A549 (cell line): ENCODE measurements around the gene MTPN. TPM values are rescaled to one million over a fixed set of nuclear protein-coding genes. Genes with fewer than 3 reads are reported as not detected.

Experiments used
- ATAC-seq, 2 experiments: fragments of 200-7000 bp in 1 of 2; fragments of >200 bp in 1 of 2; cut with Nextera tagmentation in 1 of 2; cut with Tn5 transposase in 1 of 2; 3 replicates each; pipeline versions ENCODE4 v1.8.0 to v1.9.1; 2018 to 2020; ENCODE audit warnings: mild to moderate bottlenecking in 1 of 2, moderate library complexity in 1 of 2
- CTCF ChIA-PET: fragments of 300-600 bp; sonication (Branson Sonifier 250); formaldehyde crosslinking; extraction: SDS; loops from one replicate; lab custom pipeline; 2021; ENCODE audit warnings: antibody characterized with exemption, inconsistent platforms; lab: Yijun Ruan, JAX
- POLR2A ChIA-PET: fragments of 350-600 bp; formaldehyde crosslinking; extraction: SDS; loops from one replicate; lab custom pipeline; 2021; ENCODE audit warnings: antibody characterized with exemption, inconsistent platforms; lab: Yijun Ruan, JAX
- DNase-seq, 2 experiments: peaks; one replicate each; pipeline versions ENCODE4 v3.0.0 to v3.0.0-alpha.2; 2011 to 2016; ENCODE audit warnings: low read depth in 1 of 2, low spot score in 1 of 2
- FAIRE-seq: peaks from 2 replicates; lab custom pipeline; 2011; peaks lifted over from hg19 to GRCh38; lab: Jason Lieb, UNC
- H3K27ac ChIP-seq, 2 experiments: fragments of >200 bp; sonication (Bioruptor Twin); formaldehyde crosslinking; 3 replicates each; pipeline ENCODE4 v1.5.1; 2016 to 2017
- H3K4me1 ChIP-seq: fragments of >200 bp; sonication (Bioruptor Twin); formaldehyde crosslinking; 3 replicates; pipeline ENCODE4 v1.6.1; 2016
- H3K4me2 ChIP-seq: fragments of >200 bp; sonication (Bioruptor Twin); formaldehyde crosslinking; 3 replicates; pipeline ENCODE4 v1.6.1; 2016
- H3K4me3 ChIP-seq: fragments of >200 bp; sonication (Bioruptor Twin); formaldehyde crosslinking; 3 replicates; pipeline ENCODE4 v1.5.1; 2016
- H3K9me3 ChIP-seq: fragments of >200 bp; sonication (Bioruptor Twin); formaldehyde crosslinking; 3 replicates; pipeline ENCODE4 v1.6.1; 2016
- ATOH8 ChIP-seq: fragments of 250-450 bp; sonication (Bioruptor Pico); IDR thresholded peaks from 2 replicates; pipeline ENCODE4 v1.5.0; 2020; ENCODE audit warnings: low read depth, mild to moderate bottlenecking, moderate library complexity
- CBX2 ChIP-seq: fragments of 200-600 bp; sonication (generic); IDR thresholded peaks from 2 replicates; pipeline ENCODE4 v1.6.1; 2016; ENCODE audit warnings: low read depth, mild to moderate bottlenecking, borderline replicate concordance
- CBX8 ChIP-seq: fragments of 200-600 bp; sonication (generic); IDR thresholded peaks from 2 replicates; pipeline ENCODE4 v1.6.1; 2016
- CEBPB ChIP-seq, 2 experiments: fragments of >200 bp in 1 of 2; sonication (Bioruptor Twin) in 1 of 2; formaldehyde crosslinking in 1 of 2; IDR thresholded peaks; 2 replicates each; pipeline ENCODE4 v1.6.1; 2012 to 2016
- CHD2 ChIP-seq: fragments of 150-350 bp; IDR thresholded peaks from 2 replicates; pipeline ENCODE4 v1.6.1; 2014; ENCODE audit warnings: low read length; ENCODE audit not compliant: partially characterized antibody
- CHD4 ChIP-seq: fragments of 200-600 bp; sonication (generic); IDR thresholded peaks from 2 replicates; pipeline ENCODE4 v1.6.1; 2016; ENCODE audit warnings: antibody characterized with exemption, mild to moderate bottlenecking, borderline replicate concordance
- CTCF ChIP-seq: fragments of >200 bp; sonication (Bioruptor Twin); formaldehyde crosslinking; IDR thresholded peaks from 3 replicates; pipeline ENCODE4 v1.5.1; 2016
- E2F6 ChIP-seq: IDR thresholded peaks from 2 replicates; pipeline ENCODE4 v1.6.1; 2012; ENCODE audit warnings: low read depth, borderline replicate concordance
- EHF ChIP-seq: fragments of 250-450 bp; sonication (Bioruptor Pico); IDR thresholded peaks from 2 replicates; pipeline ENCODE4 v1.5.0; 2020; ENCODE audit warnings: mild to moderate bottlenecking
- ELK1 ChIP-seq: fragments of 150-350 bp; IDR thresholded peaks from 2 replicates; pipeline ENCODE4 v1.6.1; 2014; ENCODE audit warnings: low read depth, mild to moderate bottlenecking, low read length
- EP300 ChIP-seq, 2 experiments: fragments of >200 bp; sonication (Bioruptor Twin); formaldehyde crosslinking; IDR thresholded peaks; 2 replicates in 1 of 2; 3 replicates in 1 of 2; pipeline ENCODE4 v1.6.1; 2016 to 2017
- FOSB ChIP-seq: fragments of 250-450 bp; sonication (Bioruptor Pico); IDR thresholded peaks from 2 replicates; pipeline ENCODE4 v1.5.0; 2020; ENCODE audit warnings: mild to moderate bottlenecking, moderate library complexity
- GATA3 ChIP-seq: IDR thresholded peaks from 2 replicates; pipeline ENCODE4 v1.6.1; 2012; ENCODE audit warnings: borderline replicate concordance
- HDAC2 ChIP-seq: fragments of 200-600 bp; sonication (generic); IDR thresholded peaks from 2 replicates; pipeline ENCODE4 v1.6.1; 2016
- HOXB5 ChIP-seq: fragments of 250-450 bp; sonication (Bioruptor Pico); IDR thresholded peaks from 2 replicates; pipeline ENCODE4 v1.5.0; 2020; ENCODE audit warnings: mild to moderate bottlenecking, moderate library complexity
- JUNB ChIP-seq: fragments of >200 bp; sonication (Bioruptor Twin); formaldehyde crosslinking; IDR thresholded peaks from 2 replicates; pipeline ENCODE4 v1.6.1; 2016
- MAZ ChIP-seq: fragments of 150-350 bp; IDR thresholded peaks from 2 replicates; pipeline ENCODE4 v1.6.1; 2014; ENCODE audit warnings: antibody characterized with exemption, low read depth, low read length, borderline replicate concordance
- MYC ChIP-seq: IDR thresholded peaks from 2 replicates; pipeline ENCODE4 v1.6.1; 2012; ENCODE audit warnings: mild to moderate bottlenecking, inconsistent platforms, low read length, improper control_type of control experiment, borderline replicate concordance
- NPAS2 ChIP-seq: fragments of 250-450 bp; sonication (Bioruptor Pico); IDR thresholded peaks from 2 replicates; pipeline ENCODE4 v1.8.0; 2022; ENCODE audit warnings: mild to moderate bottlenecking, moderate library complexity, borderline replicate concordance
- SREBF2 ChIP-seq: fragments of 450-650 bp; IDR thresholded peaks from 2 replicates; pipeline ENCODE4 v1.6.1; 2014; ENCODE audit warnings: mild to moderate bottlenecking, moderate library complexity
- TFCP2L1 ChIP-seq: fragments of 250-450 bp; sonication (Bioruptor Pico); IDR thresholded peaks from 2 replicates; pipeline ENCODE4 v1.5.0; 2021; ENCODE audit warnings: mild to moderate bottlenecking
- ZC3H11A ChIP-seq: fragments of 450-650 bp; IDR thresholded peaks from 2 replicates; pipeline ENCODE4 v1.6.1; 2014; ENCODE audit warnings: antibody characterized with exemption, mild to moderate bottlenecking
- ZFP36 ChIP-seq: fragments of 450-650 bp; IDR thresholded peaks from 2 replicates; pipeline ENCODE4 v1.6.1; 2014; ENCODE audit warnings: borderline replicate concordance; ENCODE audit not compliant: partially characterized antibody
- ZNF302 ChIP-seq: fragments of 250-450 bp; sonication (Bioruptor Pico); IDR thresholded peaks from 2 replicates; pipeline ENCODE4 v1.9.0; 2021; ENCODE audit warnings: inconsistent platforms, mild to moderate bottlenecking, moderate library complexity
- ZSCAN20 ChIP-seq: fragments of 250-450 bp; sonication (Bioruptor Pico); IDR thresholded peaks from 2 replicates; pipeline ENCODE4 v1.8.0; 2022; ENCODE audit warnings: mild to moderate bottlenecking, moderate library complexity
- WGBS: methylation state at CpG from one replicate; pipeline ENCODE4 v1.1.6; 2017; ENCODE audit errors: missing lambda C conversion rate; 5-methylcytosine and 5-hydroxymethylcytosine counted together
- polyA plus RNA-seq, 4 experiments: library from polyadenylated mRNA; depleted of rRNA in 3 of 4; stranded (reverse); fragments of >200 nt; fragmentation: RNase III in 1 of 4; extraction: RNeasy Plus Mini Kit Qiagen cat#74134 plus additional on column Dnase treatment in 1 of 4; gene quantifications; 2 replicates in 3 of 4; 3 replicates in 1 of 4; pipeline ENCODE4 v1.2.3, GENCODE V29; 2011 to 2017

Gene MTPN
- polyA plus RNA-seq, 2 of the 4 experiments (the other 2 are of a cell fraction) = 147 to 206 TPM

- TF ChIP-seq EP300 (IDR thresholded peaks at IDR 0.05) (no peak), ZSCAN20 (no peak), CEBPB (IDR thresholded peaks at IDR 0.05) (no peak), FOSB (CRISPR knock-in tag) (no peak)
Observed at GRCh38 chr7:136026209-136026608, 49.0 kb upstream of the MTPN start (continued).

DNA sequence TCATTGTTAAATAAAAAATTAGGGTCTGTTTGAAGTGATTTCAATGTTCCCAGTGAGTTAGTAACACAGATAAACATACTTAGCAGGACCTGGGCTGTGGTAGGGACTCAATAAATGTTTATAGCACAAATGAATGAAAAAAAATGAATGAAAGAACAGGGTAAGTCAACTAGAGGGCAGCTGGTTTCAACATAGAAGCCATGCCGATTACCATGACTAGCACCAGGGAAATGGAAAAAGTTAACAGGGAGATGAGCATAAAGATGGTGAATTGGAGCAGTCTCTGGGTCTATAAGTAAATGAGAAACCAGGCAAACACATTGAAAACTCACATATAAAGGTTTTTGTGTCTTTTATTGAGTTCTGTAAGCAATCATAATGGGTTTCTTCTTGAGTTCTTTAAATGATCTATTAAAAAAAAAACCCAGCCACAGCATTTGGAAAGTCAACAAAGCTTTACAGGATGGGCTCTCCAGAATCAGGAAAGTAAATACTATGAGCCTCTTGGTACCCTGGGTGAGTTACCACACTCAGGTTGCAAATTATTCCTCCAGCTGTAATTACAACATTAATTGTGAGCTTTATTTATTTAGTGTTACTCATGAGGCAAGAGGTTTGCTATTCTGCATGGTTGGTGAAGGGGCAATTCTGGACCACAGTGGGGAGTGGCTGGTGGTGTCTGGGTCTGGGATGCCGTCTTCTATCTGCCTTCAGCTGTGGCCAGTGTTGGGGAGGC, 46.1 kb upstream of the MTPN start:
- no peak overlapping the region for H3K4me2 ChIP-seq
- FAIRE-seq = no peak
- no peak overlapping the region for H3K27ac ChIP-seq
- no peak for ATAC-seq
- POLR2A ChIA-PET = no interaction called here
- no peak overlapping the region for H3K4me3 ChIP-seq
- no peak for TF ChIP-seq ZSCAN20
- no peak for TF ChIP-seq CTCF
- no peak for TF ChIP-seq HOXB5 (CRISPR knock-in tag)
- no peak for TF ChIP-seq HDAC2
- TF ChIP-seq E2F6 = no peak
- no peak for TF ChIP-seq MYC
- TF ChIP-seq EHF (CRISPR knock-in tag) = no peak
- TF ChIP-seq JUNB = no peak
- TF ChIP-seq, all 56 proteins: peak for 0
- H3K4me1 ChIP-seq = no peaks in the 10 kb centered on the region
- CTCF ChIA-PET = interaction anchor here (0.7 to 1.7 kb wide), 4 partner anchors 13 to 222 kb away, joined by 3 to 6 read pairs (median 3); no protein-coding TSS in a partner anchor
- 6% methylated on average over 2 of the region's 2 CpGs for WGBS
- H3K9me3 ChIP-seq = no peaks in the 10 kb centered on the region
- no peak for DNase-seq

GRCh38 chr7:136020556-136020955, 43.4 kb upstream of the MTPN start:
- Histone ChIP-seq H3K9me3 (no peaks in the 10 kb centered on the region), H3K27ac (no peak overlapping the region), H3K4me3 (no peak overlapping the region)
- WGBS = 4% methylated on average over 1 of the region's 1 CpG
- POLR2A ChIA-PET = no interaction called here
- DNase-seq = no peak
- TF ChIP-seq ZFP36 (no peak), ZC3H11A (no peak), ATOH8 (no peak), TFCP2L1 (CRISPR knock-in tag) (no peak), CBX8 (no peak), CBX2 (no peak), GATA3 (no peak), ZNF302 (no peak), HOXB5 (CRISPR knock-in tag) (no peak), ELK1 (no peak), CHD2 (no peak), E2F6 (no peak), SREBF2 (no peak), MAZ (no peak), CHD4 (no peak), NPAS2 (no peak)
- TF ChIP-seq, all 56 proteins: peak for 0
- FAIRE-seq (no peak), ATAC-seq (0 out of 6 replicates have a peak, but pooled peaks of 1 of the 2 experiments have one; percentile 17)
- no peak overlapping the region for H3K4me2 ChIP-seq
- CTCF ChIA-PET = no interaction called here
- no peaks in the 10 kb centered on the region for H3K4me1 ChIP-seq
